ENCODE data around the gene KLRF2.

The KLRF2 gene

GRCh38 chr12:9895215-9895971 lies 14.1 kb downstream of the KLRF2 start:
- no peak for DNase-seq

DNA sequence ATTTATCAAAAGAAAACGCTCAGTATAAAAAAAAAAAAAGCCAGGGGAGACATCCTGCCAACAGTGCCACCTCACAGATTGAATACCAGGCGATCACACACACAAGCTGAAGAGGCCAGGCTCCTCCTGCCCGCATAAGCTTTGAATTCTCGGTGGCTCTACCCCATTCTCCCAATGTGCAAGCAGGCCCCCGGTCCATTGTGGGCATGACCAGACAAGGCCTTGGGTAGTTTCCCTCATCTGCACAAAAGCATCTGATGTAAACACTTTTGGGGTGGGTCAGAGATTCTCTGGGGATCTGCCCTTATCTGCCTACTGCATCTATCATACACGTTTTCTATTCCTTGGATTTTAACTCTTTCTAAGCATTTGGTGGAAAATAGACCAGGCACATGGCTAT lies 16.2 kb downstream of the KLRF2 start:
- DNase-seq, result no peak

GRCh38 chr12:9899209-9899608 lies 17.9 kb downstream of the KLRF2 start:
- no peak for DNase-seq

GRCh38 chr12:9900930-9901329 lies 19.6 kb downstream of the KLRF2 start:
- no peak for DNase-seq

DNA sequence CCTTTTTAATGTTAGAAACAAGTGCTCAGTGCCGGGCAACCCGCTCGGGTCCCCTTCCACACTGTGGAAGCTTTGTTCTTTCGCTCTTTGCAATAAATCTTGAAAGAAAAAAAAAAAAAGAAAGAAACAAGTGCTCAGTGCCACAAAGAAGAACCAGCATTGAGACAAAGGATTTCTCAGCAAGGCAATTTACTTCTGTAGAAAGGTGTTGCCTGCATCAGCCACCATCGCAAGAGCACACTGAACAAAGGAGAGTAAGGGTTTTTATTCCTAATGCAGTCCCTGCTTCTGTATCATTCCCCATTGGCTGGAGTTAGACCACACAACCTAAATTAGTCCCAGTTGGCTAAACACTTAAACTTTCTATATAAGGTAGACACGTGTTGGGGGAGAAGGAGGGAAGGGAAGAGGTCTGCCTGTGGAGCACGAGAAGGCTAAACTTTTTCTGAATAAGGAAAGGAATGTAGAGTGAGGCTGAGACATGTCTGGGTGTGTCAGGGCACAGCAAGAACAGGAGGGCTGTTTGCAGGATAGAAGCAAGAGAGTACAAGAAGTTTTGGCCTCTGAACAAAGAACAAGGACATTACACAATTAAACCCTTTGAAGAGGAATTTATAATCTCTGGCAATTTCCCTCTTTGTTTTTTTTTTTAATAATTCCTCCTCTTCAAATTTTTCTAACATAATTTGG lies 21.4 kb downstream of the KLRF2 start:
- DNase-seq, result no peak

GRCh38 chr12:9906873-9907272 lies 25.6 kb downstream of the KLRF2 start:
- DNase-seq, result no peak

DNA sequence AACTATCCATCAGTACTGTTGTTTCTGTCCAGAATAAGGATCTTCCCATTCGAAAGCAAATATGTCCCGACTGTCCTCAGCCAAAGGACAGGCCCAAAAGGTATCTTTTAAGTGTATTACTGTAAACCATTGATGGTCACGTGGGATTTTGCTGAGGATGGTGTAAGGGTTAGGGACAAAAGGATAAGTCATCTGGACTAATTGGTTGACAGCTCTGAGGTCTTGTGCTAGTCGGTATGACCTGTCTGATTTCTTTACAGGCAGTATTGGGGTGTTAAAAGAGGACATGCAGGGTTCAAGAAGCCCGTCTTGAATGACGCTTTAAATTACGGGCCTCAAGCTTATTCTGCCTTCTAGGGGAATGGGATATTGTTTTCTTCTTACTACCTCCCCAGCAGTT lies 26.5 kb downstream of the KLRF2 start:
- no peak for DNase-seq

GRCh38 chr12:9908350-9908749 lies 27.1 kb downstream of the KLRF2 start:
- DNase-seq, result no peak

GRCh38 chr12:9909724-9910123 lies 28.4 kb downstream of the KLRF2 start:
- DNase-seq, result no peak

GRCh38 chr12:9910716-9911421 lies 29.6 kb downstream of the KLRF2 start:
- DNase-seq, result no peak

DNA sequence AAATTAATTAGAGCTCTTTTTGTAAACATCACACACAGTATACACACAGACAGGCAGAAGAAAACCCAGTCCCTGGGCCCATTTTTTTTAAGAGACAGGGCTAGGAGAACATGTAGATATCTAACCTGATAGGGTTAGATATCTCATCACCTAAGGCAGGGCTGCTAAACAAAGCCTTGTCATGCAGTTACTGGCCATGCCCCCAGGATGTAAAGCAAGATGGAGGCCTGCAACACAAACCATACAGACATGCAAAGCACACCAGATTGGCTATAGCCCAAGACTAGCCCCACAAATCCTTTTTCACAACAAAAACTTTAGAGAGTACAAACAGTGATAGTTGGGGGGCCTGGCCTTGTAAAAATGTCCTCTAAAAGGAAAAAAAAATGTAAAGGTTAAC lies 30.4 kb downstream of the KLRF2 start:
- DNase-seq, result no peak

DNA sequence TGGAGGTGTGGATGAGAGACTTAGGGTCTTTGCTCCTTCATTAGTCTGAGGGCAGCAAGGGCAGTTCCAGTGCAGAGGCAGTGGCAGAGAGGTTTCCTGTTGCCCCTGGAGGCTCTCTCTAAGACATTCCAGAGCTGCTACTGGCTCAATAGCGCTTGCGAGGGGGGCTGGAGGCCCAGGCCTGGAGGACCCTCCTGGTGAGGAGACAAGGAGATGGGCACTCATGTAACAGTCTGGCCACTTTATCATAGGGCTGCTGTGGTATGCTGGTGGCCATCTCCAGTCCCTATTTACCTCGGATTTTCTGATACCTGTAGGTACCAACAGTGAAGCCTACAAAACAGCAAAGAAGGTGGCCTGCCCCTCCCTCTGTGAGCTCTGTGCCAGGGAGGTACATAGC lies 38.2 kb downstream of the KLRF2 start:
- DNase-seq, result no peak

DNA sequence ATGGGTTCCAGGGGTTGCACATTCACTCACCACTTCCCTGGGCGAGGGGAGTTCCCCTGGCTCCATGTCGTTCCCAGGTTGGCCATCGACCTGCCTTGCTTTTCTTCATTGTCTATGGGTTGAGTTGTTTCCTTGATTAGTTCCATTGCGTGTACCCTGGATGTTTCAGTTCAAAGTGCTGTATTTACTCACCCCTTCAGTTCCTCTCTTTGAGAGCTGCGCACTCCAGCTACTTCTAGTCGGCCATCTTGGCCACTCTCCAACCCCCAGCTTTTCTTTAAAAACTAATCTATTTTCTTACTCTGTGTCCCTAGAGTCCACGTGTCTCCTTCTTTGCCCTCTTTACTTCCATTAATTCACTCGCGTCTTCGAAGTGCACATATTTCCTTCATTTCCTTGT lies 39.2 kb downstream of the KLRF2 start:
- DNase-seq, result no peak

- no peak for DNase-seq
These were observed 41.1 kb downstream of the KLRF2 start for GRCh38 chr12:9922429-9922828.

DNA sequence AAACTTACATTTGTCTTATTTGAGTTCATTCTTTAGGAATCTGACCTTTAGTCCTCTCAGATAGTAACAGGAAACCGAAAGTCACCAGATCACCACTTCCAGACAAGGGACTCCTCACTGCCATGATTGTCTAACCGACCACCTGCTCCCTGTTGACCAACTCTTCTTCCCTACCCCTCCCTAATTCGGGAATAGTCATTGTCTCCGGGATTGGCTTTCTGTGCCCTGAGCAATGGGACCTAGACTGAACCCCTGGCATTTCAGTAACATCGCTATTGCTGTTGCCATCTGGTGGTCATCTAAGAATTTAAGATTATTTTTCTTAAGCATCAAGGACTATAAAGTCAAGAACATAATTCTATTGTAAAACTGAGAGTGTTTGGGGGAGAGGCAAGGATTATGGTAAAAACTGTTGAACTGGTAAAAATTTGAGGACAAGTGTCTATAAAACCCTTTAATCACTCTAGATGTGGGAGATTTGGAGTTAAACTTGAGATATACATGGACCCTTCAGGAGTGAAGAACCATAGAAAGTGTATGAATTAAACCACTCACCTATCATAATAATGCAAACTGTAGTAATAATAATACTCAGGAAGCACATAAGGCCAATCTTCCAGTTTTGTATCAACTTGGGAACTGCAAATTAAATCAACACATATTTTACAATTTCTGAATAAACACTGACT lies 44.6 kb downstream of the KLRF2 start:
- DNase-seq, result peak; percentile 7

DNA sequence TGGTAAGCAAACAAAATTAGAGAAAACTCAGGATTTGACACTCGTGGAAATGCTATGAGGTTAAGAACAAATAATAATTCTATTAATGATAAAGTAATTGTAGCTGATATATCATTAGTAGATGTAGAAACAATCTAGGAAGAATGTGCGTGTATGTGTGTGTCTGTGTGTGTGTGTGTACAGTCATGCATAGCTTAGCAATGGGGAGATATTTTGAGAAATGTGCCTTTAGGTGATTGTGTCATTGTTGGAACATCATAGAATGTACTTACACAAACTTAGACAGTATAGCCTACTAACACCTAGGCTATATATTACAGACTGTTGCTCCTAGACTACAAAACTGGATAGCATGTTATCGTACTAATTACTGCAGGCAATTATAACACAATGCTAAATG lies 45.6 kb downstream of the KLRF2 start:
- DNase-seq, result no peak

DNA sequence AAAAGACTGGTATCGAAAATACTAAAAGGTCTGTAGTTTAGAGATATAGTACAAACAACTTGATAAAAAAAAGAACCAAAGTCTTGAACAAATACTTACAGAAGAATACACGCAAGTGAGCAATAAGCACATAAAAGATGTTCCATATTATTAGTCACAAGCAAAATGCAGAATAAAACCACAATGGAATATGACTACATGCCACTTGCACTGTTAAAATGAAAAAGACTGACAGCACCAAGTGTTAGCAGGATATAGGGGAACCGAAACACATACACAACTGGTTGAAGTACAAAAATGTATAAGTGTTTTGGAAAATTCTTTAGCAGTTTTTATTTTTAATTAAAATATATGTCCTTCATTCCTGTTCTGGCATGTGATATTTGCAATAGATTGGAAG lies 47.3 kb downstream of the KLRF2 start:
- DNase-seq, result no peak

- DNase-seq, result no peak
These were observed 50.0 kb downstream of the KLRF2 start for GRCh38 chr12:9931245-9931644.

- no peak for DNase-seq
These were observed 51.0 kb downstream of the KLRF2 start, which contains the start of gene CLEC2A for GRCh38 chr12:9932270-9932669. Gene CLEC2A, minus strand, starts transcription at chr12:9932370. Its CDS starts 41 bp downstream, at chr12:9932329.

DNA sequence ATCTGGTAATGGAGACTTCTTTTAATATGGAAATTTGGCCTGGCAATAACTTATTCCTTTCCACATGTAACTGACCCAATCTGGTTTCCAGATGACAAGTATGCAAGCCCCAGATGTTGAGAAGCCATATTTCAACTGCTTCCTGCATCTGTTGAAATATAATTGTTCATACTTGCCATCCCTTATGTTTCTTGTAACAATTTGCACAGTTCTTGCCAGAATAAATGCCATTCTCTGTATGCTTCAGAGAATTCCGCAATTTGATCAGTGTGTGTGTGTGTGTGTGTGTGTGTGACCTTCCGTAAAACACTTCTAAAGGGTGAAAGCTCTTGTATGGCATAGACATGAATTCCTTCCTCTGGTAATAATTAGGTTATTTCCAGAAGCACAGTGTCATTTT lies 52.7 kb downstream of the KLRF2 start:
- no peak for DNase-seq

DNA sequence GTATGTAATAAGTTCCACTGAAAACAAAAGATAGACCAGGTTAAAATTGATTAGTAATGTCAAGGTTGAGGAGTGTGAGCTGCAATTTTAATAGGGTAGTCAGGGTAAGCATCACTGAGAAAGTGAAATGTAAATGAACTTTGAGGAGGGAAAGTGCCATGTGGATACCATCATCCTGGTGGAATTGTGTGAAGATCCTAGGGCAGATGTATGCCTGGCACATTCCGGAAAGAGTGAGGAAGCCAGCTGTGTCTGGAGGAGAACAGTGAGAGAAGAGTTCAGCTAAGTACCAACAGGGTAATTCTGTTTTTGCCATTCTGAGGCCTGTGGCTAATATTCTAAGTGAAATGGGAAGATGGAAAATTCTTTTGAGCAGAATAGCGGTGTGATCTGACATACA lies 53.7 kb downstream of the KLRF2 start:
- DNase-seq, result no peak

- no peak for DNase-seq
These were observed 55.3 kb downstream of the KLRF2 start for GRCh38 chr12:9936591-9936990.

DNA sequence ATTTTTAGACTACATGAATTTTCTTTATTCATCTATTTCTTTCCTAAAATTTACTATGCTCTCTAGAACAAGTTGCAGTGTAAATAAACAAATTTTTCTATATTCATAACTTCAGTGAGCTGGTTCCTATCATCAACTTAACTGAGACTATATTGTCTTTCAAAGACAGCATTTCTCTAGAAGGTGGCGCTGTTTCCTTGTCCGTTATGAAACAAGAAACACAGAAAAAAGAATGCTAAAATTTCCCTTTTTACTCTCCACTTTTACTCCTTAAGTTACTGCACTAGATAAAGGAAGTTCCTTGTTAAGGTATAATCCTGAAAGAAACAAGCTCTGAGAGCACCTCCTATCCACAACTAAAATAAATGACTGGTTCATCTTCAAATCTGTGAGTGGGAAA lies 59.1 kb downstream of the KLRF2 start:
- DNase-seq, result peak; percentile 2
